Heart left ventricle (tissue), 13 donors: ENCODE results near the gene FAM171A1.

Experiments used
- POLR2A ChIP-seq, 2 donors: fragments of 450-650 bp; IDR thresholded peaks; one replicate each; pipeline ENCODE4 v1.6.1; 2017; ENCODE audit warnings: antibody characterized with exemption in 2 of 2, mild to moderate bottlenecking in 2 of 2, moderate library complexity in 2 of 2
- TF ChIP-seq, protein P1 (sequence below), 12 donors: fragments of 200-600 bp; sonication (generic) in 4 of 12; IDR thresholded peaks; one replicate each; pipeline versions ENCODE4 v1.5.0 to v1.8.0; 2018 to 2022; ENCODE audit warnings: antibody characterized with exemption in 12 of 12, mild to moderate bottlenecking in 5 of 12
- donor health status: ischemic (EF 13 %, LVEDD 7.1; RV severe dilation, severe dysfunction).
- donor health status: DM: no; HTN: yes; CAD: no.
- donor health status: DM: no; HTN: no; CAD: no.
- donor health status: ischemic (EF 25% LVEDD 6.9; RV normal size, moderate dysfunction).
- donor health status: ischemic (EF 25% LVEDD 5.7; RV mildly dilated, moderate dysfunction).
- donor health status: ischemic (EF 35%, LVEDD 5.7; RV mildly dilated, moderate dysfunction).
- donor health status: nonischemic (EF 11% LVEDD 7.7; RV severe dilation, severe dysfunction).
- donor health status: DM: yes; HTN: yes; CAD: no.
- donor health status: PGD.
- donor health status: ischemic (EF 29% LVEDD 5.4; RV normal size, mild dysfunction).
- donor health status: nonischemic (EF 23%, LVEDD 6.1; RV moderate dilation, normal function).

DNA sequence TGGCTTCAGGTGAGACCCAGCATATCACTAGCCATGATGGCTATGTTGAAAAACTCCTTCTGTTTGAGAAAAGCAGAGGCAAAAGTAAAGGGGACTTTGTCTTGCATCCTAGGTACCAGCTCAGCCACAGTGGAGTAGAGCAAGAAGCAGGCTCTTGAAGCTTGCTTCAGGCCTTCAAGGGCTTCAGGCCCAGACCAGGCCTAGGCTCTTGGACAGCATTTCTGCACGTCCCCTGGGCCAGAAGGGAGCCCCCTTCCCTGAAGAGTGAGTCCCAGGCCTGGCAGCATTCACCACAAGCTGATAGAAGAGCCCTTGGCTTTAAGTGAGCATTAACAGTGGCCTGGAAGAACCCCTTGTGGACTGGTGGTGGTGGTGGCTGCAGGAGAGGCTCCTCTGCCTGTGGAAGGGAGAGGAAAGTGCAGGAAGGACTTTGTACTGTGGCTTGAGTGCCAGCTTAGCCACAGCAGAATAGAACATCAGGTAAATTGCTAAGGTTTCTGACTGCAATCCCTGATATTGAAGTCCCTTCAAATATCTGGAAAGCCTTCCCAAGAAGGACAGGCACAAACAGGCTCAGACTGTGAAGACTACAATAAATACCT is 28.1 kb upstream of the FAM171A1 start:
- TF ChIP-seq, protein P1, sequence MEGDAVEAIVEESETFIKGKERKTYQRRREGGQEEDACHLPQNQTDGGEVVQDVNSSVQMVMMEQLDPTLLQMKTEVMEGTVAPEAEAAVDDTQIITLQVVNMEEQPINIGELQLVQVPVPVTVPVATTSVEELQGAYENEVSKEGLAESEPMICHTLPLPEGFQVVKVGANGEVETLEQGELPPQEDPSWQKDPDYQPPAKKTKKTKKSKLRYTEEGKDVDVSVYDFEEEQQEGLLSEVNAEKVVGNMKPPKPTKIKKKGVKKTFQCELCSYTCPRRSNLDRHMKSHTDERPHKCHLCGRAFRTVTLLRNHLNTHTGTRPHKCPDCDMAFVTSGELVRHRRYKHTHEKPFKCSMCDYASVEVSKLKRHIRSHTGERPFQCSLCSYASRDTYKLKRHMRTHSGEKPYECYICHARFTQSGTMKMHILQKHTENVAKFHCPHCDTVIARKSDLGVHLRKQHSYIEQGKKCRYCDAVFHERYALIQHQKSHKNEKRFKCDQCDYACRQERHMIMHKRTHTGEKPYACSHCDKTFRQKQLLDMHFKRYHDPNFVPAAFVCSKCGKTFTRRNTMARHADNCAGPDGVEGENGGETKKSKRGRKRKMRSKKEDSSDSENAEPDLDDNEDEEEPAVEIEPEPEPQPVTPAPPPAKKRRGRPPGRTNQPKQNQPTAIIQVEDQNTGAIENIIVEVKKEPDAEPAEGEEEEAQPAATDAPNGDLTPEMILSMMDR (IDR thresholded peaks at IDR 0.05), result no peak
- no peak for TF ChIP-seq POLR2A (IDR thresholded peaks at IDR 0.05)
